Left colon (tissue), 2 donors: ENCODE data around the gene ATP6V1B1. TPM values are rescaled to one million over a fixed set of nuclear protein-coding genes. Genes with fewer than 3 reads are reported as not detected.
"Not testable (repeated sequence)": the region's sequence is repeated elsewhere in the genome, so short reads cannot be mapped to it uniquely, and the experiment has no call there.

ENCODE experiments used
- ATAC-seq: fragments of 200-7000 bp; cut with Tn5 transposase; one replicate; pipeline ENCODE4 v1.9.1; 2020; ENCODE audit warnings: mild to moderate bottlenecking, moderate library complexity
- DNase-seq, 2 donors: peaks; one replicate each; pipeline ENCODE4 v3.0.0-alpha.2; 2020
- intact Hi-C, 2 donors: fragments of 100-400 bp; cut with DNase I in 1 of 2; cut with micrococcal nuclease in 1 of 2; formaldehyde crosslinking; loops; one replicate each; pipeline versions ENCODE4 v1.11.2 to v1.14.0; 2022; cut with DNase I, micrococcal nuclease
- total RNA-seq, 2 donors: library from RNA; stranded (reverse); fragmentation: NEBNext Ultra II Directional; extraction: Animal tissue kit (Norgen Biotek cat#: 25700); gene quantifications; one replicate each; pipeline ENCODE4 v1.2.1, GENCODE V29; 2021
- donor health status: DM: no; HTN: no; CAD: no.
- donor health status: DM: yes; HTN: yes; CAD: no.

Gene ATP6V1B1
- total RNA-seq, 2 donors from 2014 or later, result not detected

GRCh38 chr2:70994009-70994698 lies 58.5 kb downstream of the ATP6V1B1 start:
- DNase-seq (peak in 1 of 2 donors; percentile 56), ATAC-seq (peak; percentile 39)
- intact Hi-C loops, result no loop called here

- ATAC-seq (peak; percentile 96), DNase-seq (peak; percentile 89 to 91)
- intact Hi-C loops, result no loop called here
Observed at GRCh38 chr2:70994699-70995425, 59.2 kb downstream of the ATP6V1B1 start, which contains the start of gene TEX261. Gene TEX261 (minus strand): TSS chr2:70994873. CDS start chr2:70994757, 116 bp downstream.

- intact Hi-C loops, result no loop called here
Observed at GRCh38 chr2:70995426-70995729, 59.7 kb downstream of the ATP6V1B1 start.

GRCh38 chr2:70998885-70999284 lies 63.2 kb downstream of the ATP6V1B1 start:
- intact Hi-C loops, ATAC-seq, DNase-seq: not testable (repeated sequence)

More at GRCh38 chr2:70995426-70995729, 59.7 kb downstream of the ATP6V1B1 start:
- peak; percentile 62 for ATAC-seq
- DNase-seq, result peak; percentile 52 to 71

DNA sequence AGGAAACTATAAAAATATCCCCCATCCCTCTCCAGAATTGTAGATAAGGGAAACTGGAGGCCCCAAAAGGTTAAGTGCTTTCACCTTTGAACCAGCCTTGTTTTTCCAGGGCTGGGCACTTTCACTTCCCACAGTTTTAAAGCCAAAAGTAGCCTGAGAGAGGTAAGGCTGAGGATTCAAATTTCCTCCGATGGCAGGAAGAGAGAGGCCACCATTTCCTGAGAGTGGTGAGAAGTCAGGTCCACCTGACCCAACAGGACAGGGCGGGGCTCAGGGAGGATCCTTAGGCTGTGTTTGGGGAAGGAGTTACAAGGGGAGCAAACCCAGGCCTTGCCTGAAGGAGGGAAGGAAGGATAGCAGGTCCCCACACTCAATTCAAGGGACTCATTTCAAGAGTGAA lies 63.7 kb downstream of the ATP6V1B1 start:
- intact Hi-C loops, result no loop called here
- no peak for ATAC-seq
- DNase-seq, result peak in 1 of 2 donors; percentile 23

- peak in 1 of 2 donors; percentile 16 for DNase-seq
- intact Hi-C loops, ATAC-seq: not testable (repeated sequence)
Observed at GRCh38 chr2:70999931-71000330, 64.2 kb downstream of the ATP6V1B1 start.

DNA sequence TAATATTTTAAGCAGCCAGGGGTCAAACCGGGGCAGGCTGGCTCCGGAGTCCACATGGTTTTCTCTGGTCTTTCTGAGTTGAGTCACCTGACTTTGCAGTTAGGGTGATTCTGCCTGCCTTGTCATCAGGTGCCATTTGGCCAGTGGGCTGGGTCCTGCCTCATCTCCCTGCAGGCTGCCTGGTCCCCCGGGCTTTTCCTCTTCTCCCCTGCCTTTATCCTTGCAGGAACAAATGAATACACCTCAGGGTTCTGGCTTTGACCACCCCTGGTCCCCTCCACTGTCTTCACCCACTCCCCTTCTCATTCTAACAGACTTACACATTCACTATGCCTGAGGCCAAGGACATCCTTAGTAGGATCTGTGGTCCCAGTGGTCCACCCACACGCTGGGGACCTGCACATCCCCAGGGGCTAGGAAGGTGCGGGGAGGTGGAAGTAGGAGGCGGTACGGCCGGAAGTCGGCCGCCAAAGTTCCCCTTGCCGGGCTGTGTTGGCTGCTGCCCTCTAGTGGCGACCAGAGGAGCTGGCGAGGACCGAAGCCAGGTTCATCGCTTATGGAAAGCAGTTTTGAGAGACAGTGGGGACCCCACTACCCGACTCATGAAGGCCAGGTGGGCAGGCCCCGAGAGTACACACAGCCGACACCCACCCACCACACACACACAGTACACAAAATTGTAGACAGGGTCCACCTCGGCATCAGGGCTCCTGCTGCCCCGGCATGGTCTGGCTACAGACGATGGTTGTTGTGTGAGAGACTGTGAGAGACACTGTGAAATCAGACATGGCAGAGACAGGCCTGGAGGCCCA lies 65.3 kb downstream of the ATP6V1B1 start:
- intact Hi-C loops, result no loop called here
- peak; percentile 68 to 82 for DNase-seq
- peak; percentile 90 for ATAC-seq

DNA sequence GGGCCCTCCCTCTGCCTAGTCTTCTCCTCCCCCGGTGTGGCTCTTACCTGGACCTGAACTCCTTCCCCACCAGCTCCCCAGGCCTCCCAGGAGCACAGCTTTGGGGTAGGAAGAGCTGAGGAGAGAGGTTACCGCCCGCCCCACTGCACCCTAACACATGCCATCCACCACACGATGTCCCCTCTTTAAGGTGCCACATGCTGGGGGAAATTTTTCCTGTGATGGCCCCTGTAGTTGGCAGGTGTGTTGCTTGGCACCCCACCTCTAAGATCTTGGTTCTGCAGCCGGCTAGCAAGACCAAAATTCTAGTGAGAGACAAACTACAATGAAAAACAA lies 65.9 kb downstream of the ATP6V1B1 start:
- peak in 1 of 2 donors; percentile 18 for DNase-seq
- intact Hi-C loops, result no loop called here
- no peak for ATAC-seq

DNA sequence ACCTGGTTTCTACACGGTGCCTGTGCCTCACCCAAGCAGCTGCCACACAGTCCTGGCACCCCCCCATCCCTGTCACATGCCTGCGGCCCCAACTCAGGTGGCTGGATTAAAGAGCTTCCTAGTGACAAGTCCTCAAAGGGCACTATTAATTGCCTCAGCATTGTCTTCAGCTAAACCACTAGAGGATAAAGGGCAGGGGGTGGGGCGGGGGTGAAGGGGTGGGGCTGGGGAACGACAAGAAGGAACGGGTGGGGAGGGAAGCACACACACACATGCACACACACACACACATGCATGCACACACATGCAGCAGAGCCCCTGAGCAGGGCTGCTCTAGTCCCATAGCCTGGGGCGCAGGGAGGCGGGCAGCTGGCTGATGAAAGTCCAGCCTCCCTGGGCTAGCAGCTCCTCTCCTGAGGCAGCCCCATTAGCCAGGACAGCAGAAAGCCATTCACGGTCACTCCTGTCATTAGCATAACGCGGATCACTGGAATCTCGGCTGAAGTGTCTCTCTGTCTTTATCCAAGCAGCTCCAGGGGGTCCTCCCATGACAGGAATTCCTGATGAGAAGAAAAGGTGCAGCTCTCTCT lies 66.4 kb downstream of the ATP6V1B1 start:
- DNase-seq (peak in 1 of 2 donors; percentile 18), ATAC-seq (peak; percentile 34)
- intact Hi-C loops, result no loop called here

- ATAC-seq (no peak), DNase-seq (no peak)
- intact Hi-C loops, result no loop called here
Observed at GRCh38 chr2:71003396-71003795, 67.7 kb downstream of the ATP6V1B1 start.

DNA sequence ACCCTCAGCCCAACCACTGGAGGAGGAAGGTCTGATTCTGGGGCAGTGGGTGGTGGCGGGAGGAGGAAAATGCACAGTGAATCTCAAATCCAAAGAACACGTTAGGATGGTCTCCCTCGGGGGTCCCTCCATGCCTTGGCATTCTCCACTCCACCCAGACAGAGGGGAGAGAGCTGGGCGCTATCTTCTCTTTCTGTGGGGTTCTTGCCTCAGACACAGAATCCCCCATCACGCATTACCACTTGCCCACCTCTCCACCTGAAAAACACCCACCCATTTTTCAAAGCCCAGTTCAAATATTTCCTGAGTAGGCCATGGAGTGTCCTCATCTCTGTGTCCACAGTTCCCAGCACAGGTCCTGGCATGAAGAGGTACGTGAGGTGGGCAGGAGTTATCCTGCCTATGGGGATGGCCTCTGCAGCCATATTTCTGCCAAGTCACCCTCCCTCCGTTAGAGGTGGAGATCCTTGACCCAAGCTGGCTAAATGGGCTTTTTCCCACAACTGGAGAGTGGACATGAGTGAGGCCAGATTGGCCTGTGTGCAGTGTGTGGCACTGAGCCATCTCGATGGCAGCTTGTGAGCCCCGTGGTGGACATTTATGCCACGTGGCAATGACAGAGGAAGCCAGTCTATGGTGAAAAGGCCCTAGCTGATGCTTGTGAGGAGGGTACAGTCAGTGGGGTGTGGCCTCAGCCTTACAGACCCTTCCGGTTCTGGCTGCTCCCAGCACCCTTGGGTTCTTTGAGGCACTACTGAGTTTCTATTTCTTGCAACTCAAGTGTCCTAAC lies 68.5 kb downstream of the ATP6V1B1 start:
- intact Hi-C loops, result no loop called here
- ATAC-seq, result no peak
- DNase-seq, result no peak

DNA sequence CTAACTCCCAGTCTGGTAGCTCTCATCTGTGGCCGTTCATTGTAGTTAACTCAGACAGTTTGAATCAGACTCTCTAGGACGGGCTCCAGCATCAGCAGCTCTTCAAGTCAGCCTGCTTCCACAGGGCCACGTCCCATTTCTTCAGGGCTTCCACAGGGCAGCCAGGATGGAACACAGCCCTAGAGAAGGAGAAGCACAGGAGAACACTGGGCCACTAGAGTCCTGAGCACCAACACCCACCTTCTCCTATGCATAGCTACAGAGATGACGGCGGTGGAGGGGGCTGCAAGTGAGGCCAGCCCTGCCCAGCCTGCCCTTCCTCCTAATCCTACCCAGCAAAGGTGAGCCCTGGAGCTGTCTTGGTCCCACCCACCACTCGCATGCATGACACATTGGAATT lies 69.2 kb downstream of the ATP6V1B1 start:
- ATAC-seq (no peak), DNase-seq (no peak)
- intact Hi-C loops, result no loop called here

DNA sequence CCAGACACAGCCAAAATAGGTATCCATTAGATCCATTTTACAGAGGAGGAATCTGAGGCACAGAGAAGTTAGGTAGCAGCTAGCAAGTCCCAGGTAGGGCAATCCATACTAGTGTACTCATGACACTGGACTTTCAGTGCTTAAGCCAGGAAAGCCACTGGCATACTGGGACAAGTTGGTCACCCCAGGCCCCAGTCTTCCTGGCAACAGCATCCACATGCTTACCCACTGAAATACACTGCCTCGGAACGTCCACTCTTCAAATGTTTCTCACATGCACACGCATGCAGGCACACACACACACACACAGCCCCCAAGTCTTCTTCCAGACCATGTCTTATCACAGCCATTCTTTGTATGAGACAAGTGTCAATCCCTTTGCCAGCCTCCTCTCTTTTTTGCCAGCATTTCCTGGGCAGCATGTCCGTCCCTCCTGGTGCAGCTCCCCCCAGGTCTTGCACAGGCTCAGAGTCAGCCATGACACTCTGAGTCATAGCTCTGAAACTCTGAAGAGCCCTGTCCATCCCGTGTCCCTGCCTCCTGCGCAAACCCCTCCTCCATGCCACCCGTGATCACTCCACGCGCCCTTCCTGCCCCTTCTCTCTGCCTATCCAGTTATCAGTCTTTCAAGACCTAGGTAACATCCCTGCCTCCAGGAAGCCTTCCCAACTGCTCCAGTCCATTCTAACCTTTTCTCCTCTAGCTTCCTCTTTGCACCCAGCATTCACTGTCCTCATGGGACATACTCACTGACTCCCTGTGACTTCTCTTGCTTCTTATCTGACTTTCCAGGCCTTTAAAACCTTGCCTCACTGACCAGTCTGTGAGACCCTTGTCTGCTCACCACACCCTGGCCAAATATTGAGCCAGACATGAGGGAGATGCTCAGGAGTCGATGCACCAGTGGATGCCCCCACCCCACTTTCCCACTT lies 69.8 kb downstream of the ATP6V1B1 start:
- intact Hi-C loops, result no loop called here
- ATAC-seq (no peak), DNase-seq (no peak)

GRCh38 chr2:71006323-71006722 lies 70.6 kb downstream of the ATP6V1B1 start:
- intact Hi-C loops, result no loop called here
- no peak for ATAC-seq
- no peak for DNase-seq

GRCh38 chr2:71006955-71007799 lies 71.5 kb downstream of the ATP6V1B1 start:
- ATAC-seq, result no peak
- DNase-seq, result no peak
- intact Hi-C loops, result no loop called here

- DNase-seq (no peak), ATAC-seq (no peak)
- intact Hi-C loops, result no loop called here
Observed at GRCh38 chr2:71008342-71008741, 72.6 kb downstream of the ATP6V1B1 start.

GRCh38 chr2:71011786-71012185 lies 76.1 kb downstream of the ATP6V1B1 start:
- DNase-seq, ATAC-seq, intact Hi-C loops: not testable (repeated sequence)
